Measurements from ENCODE around the gene CXorf58.

The CXorf58 gene

GRCh38 chrX:23901060-23901459 lies 6.7 kb upstream of the CXorf58 start:
- DNase-seq: no peak

GRCh38 chrX:23901805-23902204 lies 6.0 kb upstream of the CXorf58 start:
- peak; percentile 5 for DNase-seq

- no peak for DNase-seq
Measured at GRCh38 chrX:23902419-23902818, 5.4 kb upstream of the CXorf58 start.

GRCh38 chrX:23904096-23904495 lies 3.7 kb upstream of the CXorf58 start:
- DNase-seq: no peak

GRCh38 chrX:23907111-23907497 lies 702 bp upstream of the CXorf58 start:
- DNase-seq: no peak

- DNase-seq: no peak
Measured at GRCh38 chrX:23908219-23909004, 606 bp downstream of the CXorf58 start.

- no peak for DNase-seq
Measured at GRCh38 chrX:23911126-23911835, 3.5 kb downstream of the CXorf58 start.

- no peak for DNase-seq
Measured at GRCh38 chrX:23919148-23919547, 11.3 kb downstream of the CXorf58 start.

- no peak for DNase-seq
Measured at GRCh38 chrX:23919706-23920320, 12.0 kb downstream of the CXorf58 start.

- no peak for DNase-seq
Measured at GRCh38 chrX:23926015-23926414, 18.2 kb downstream of the CXorf58 start.

- DNase-seq: no peak
Measured at GRCh38 chrX:23930894-23931604, 23.2 kb downstream of the CXorf58 start.

- no peak for DNase-seq
Measured at GRCh38 chrX:23932046-23932445, 24.2 kb downstream of the CXorf58 start.

- no peak for DNase-seq
Measured at GRCh38 chrX:23935106-23935505, 27.3 kb downstream of the CXorf58 start.

GRCh38 chrX:23936180-23936579 lies 28.4 kb downstream of the CXorf58 start:
- no peak for DNase-seq

GRCh38 chrX:23937100-23937499 lies 29.3 kb downstream of the CXorf58 start:
- no peak for DNase-seq

- DNase-seq: no peak
Measured at GRCh38 chrX:23938690-23939089, 30.9 kb downstream of the CXorf58 start.

GRCh38 chrX:23939203-23939602 lies 31.4 kb downstream of the CXorf58 start:
- no peak for DNase-seq

GRCh38 chrX:23944234-23944633 lies 36.4 kb downstream of the CXorf58 start:
- DNase-seq: no peak

- no peak for DNase-seq
Measured at GRCh38 chrX:23945206-23945605, 37.4 kb downstream of the CXorf58 start.

GRCh38 chrX:23952391-23952790 lies 44.6 kb downstream of the CXorf58 start:
- no peak for DNase-seq

GRCh38 chrX:23952984-23953907 lies 45.4 kb downstream of the CXorf58 start:
- DNase-seq: peak; percentile 4

GRCh38 chrX:23953908-23954269 lies 46.1 kb downstream of the CXorf58 start:
- DNase-seq: no peak
